Measurements from ENCODE around the gene ADARB1.

The ADARB1 gene

GRCh38 chr21:45192332-45192731 lies 118.0 kb downstream of the ADARB1 start:
- DNase-seq (ENCODE audit: insufficient read length), result no peak
- no peak for FAIRE-seq
- TF ChIP-seq TAF1 (IDR thresholded peaks at IDR 0.05; ENCODE audit: borderline replicate concordance, low read depth, low read length) (no peak), POLR2AphosphoS5 (IDR thresholded peaks at IDR 0.05; ENCODE audit: low read depth, low read length) (no peak), POLR2A (IDR thresholded peaks at IDR 0.05; ENCODE audit: low read depth, low read length) (no peak)

GRCh38 chr21:45196620-45197019 lies 122.2 kb downstream of the ADARB1 start:
- no peak for TF ChIP-seq POLR2A (IDR thresholded peaks at IDR 0.05; ENCODE audit: low read depth, low read length)
- FAIRE-seq, result no peak

DNA sequence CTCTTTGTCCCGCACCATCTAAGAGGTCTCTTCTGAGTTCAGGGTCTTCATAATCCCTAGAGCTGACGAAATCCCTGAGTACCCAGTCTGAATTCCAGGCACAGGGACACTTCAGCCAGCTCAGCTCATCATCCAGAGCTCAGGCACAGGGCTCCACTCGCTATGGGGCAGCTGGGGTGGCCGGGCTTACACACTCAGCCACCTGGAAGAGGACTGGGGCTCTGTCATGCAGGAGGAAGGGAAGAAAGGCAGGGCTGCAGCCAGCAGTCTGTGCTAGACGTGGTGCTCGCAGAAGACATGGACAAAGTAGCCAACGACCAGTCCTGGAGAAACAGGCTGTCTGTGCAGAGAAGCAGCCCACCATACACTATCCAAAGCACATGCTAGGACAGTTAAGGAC lies 124.8 kb downstream of the ADARB1 start:
- TF ChIP-seq TAF1 (IDR thresholded peaks at IDR 0.05; ENCODE audit: borderline replicate concordance, low read depth, low read length) (no peak), POLR2AphosphoS5 (IDR thresholded peaks at IDR 0.05; ENCODE audit: low read depth, low read length) (no peak), POLR2A (IDR thresholded peaks at IDR 0.05; ENCODE audit: low read depth, low read length) (no peak)
- DNase-seq (ENCODE audit: insufficient read length) (no peak), FAIRE-seq (no peak)

More at GRCh38 chr21:45196620-45197019, 122.2 kb downstream of the ADARB1 start:
- DNase-seq (ENCODE audit: insufficient read length), result no peak

GRCh38 chr21:45200031-45200430 lies 125.7 kb downstream of the ADARB1 start:
- DNase-seq (ENCODE audit: insufficient read length), result no peak
- no peak for FAIRE-seq
- TF ChIP-seq POLR2AphosphoS5 (IDR thresholded peaks at IDR 0.05; ENCODE audit: low read depth, low read length), result no peak
- no peak for TF ChIP-seq POLR2A (IDR thresholded peaks at IDR 0.05; ENCODE audit: low read depth, low read length)
- no peak for TF ChIP-seq TAF1 (IDR thresholded peaks at IDR 0.05; ENCODE audit: borderline replicate concordance, low read depth, low read length)

GRCh38 chr21:45200581-45201296 lies 126.4 kb downstream of the ADARB1 start:
- no peak for FAIRE-seq
- no peak for TF ChIP-seq TAF1 (IDR thresholded peaks at IDR 0.05; ENCODE audit: borderline replicate concordance, low read depth, low read length)
- no peak for TF ChIP-seq POLR2A (IDR thresholded peaks at IDR 0.05; ENCODE audit: low read depth, low read length)
- no peak for TF ChIP-seq POLR2AphosphoS5 (IDR thresholded peaks at IDR 0.05; ENCODE audit: low read depth, low read length)
- DNase-seq (ENCODE audit: insufficient read length), result no peak

DNA sequence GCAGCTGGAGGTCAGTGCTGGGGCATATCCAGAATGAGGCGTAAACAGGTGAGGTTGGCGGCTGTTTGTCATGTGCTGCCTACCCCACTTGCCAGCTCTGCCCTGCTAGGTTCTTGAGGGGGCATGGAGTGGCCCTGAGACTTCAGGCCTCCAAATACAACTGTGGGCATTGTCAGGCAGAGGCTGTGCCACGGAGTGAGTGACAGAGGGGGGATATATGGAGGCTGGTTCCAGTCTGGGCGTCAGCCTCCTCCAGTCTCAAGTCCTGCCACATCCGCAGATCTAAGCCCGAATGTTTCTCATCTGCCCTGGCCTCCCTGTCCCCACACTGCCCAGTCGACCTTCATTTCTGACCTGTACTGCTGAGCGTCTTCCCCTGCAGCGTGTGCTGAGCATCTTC lies 128.0 kb downstream of the ADARB1 start:
- FAIRE-seq, result no peak
- TF ChIP-seq POLR2AphosphoS5 (IDR thresholded peaks at IDR 0.05; ENCODE audit: low read depth, low read length), result no peak
- no peak for TF ChIP-seq TAF1 (IDR thresholded peaks at IDR 0.05; ENCODE audit: borderline replicate concordance, low read depth, low read length)
- TF ChIP-seq POLR2A (IDR thresholded peaks at IDR 0.05; ENCODE audit: low read depth, low read length), result no peak

DNA sequence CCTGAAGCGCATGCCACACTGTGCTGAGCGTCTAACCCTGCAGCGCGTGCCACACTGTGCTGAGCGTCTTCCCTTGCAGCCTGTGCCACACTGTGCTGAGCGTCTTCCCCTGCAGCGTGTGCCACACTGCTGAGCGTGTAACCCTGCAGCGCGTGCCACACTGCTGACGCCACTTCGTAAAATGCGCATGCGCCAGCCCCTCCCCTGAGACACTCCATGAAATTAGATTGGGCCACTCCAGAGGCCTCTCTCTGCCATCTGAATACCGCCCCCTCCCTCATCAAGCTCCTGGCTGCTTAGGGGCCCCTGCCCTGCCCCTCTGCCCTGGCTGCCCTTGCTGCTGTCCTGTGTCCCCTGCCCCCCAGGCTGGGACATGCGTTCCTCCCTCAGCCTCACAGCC lies 128.5 kb downstream of the ADARB1 start:
- no peak for DNase-seq (ENCODE audit: insufficient read length)
- FAIRE-seq, result no peak
- TF ChIP-seq TAF1 (IDR thresholded peaks at IDR 0.05; ENCODE audit: borderline replicate concordance, low read depth, low read length), result no peak
- no peak for TF ChIP-seq POLR2A (IDR thresholded peaks at IDR 0.05; ENCODE audit: low read depth, low read length)
- no peak for TF ChIP-seq POLR2AphosphoS5 (IDR thresholded peaks at IDR 0.05; ENCODE audit: low read depth, low read length)

More for the DNA sequence above, 128.0 kb downstream of the ADARB1 start:
- DNase-seq (ENCODE audit: insufficient read length), result no peak

GRCh38 chr21:45203983-45204382 lies 129.6 kb downstream of the ADARB1 start:
- FAIRE-seq (no peak), DNase-seq (ENCODE audit: insufficient read length) (no peak)
- no peak for TF ChIP-seq TAF1 (IDR thresholded peaks at IDR 0.05; ENCODE audit: borderline replicate concordance, low read depth, low read length)
- no peak for TF ChIP-seq POLR2AphosphoS5 (IDR thresholded peaks at IDR 0.05; ENCODE audit: low read depth, low read length)
- TF ChIP-seq POLR2A (IDR thresholded peaks at IDR 0.05; ENCODE audit: low read depth, low read length), result no peak

GRCh38 chr21:45204395-45204794 lies 130.0 kb downstream of the ADARB1 start:
- DNase-seq (ENCODE audit: insufficient read length) (no peak), FAIRE-seq (no peak)
- TF ChIP-seq POLR2A (IDR thresholded peaks at IDR 0.05; ENCODE audit: low read depth, low read length) (no peak), TAF1 (IDR thresholded peaks at IDR 0.05; ENCODE audit: borderline replicate concordance, low read depth, low read length) (no peak), POLR2AphosphoS5 (IDR thresholded peaks at IDR 0.05; ENCODE audit: low read depth, low read length) (no peak)

DNA sequence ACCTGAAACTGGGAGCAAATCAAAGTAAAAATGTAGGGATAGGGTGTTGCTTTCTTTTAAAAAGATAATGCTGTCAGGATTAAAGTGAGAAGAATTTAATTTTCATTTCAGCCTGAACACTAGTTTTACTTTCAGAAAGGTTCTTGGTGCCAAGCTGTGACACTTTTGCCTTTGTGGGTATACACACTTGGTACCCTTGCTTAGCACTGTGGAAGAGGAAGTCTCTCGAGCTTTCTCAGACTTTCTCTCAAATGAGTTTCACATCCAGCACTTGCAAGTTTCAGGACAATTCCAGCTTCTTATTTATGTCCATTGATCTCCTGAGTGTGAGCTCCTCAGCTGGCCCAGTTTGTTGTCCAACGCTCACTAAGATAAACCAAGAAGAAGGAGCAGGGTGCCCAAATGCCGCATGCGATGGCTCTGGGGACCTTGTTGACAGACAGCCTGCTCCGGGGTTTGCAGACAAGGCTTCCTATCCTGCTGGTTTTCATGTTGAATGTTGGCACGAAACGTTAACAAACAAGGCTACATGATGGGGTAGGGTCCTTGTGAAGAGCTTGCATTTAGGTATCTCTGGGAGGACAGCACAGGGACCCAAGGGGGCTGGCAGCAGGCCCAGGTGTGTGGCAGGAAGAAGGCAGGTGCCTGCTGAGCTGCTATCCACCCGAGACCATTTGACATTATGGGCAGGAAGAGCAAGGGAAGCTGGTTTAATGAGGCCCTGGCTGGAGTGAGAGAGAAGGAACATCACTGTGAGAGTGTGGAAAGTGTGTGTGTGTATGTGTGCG lies 133.7 kb downstream of the ADARB1 start:
- no peak for FAIRE-seq
- TF ChIP-seq POLR2A (IDR thresholded peaks at IDR 0.05; ENCODE audit: low read depth, low read length), result no peak
- TF ChIP-seq TAF1 (IDR thresholded peaks at IDR 0.05; ENCODE audit: borderline replicate concordance, low read depth, low read length), result no peak
- TF ChIP-seq POLR2AphosphoS5 (IDR thresholded peaks at IDR 0.05; ENCODE audit: low read depth, low read length), result no peak
- no peak for DNase-seq (ENCODE audit: insufficient read length)

DNA sequence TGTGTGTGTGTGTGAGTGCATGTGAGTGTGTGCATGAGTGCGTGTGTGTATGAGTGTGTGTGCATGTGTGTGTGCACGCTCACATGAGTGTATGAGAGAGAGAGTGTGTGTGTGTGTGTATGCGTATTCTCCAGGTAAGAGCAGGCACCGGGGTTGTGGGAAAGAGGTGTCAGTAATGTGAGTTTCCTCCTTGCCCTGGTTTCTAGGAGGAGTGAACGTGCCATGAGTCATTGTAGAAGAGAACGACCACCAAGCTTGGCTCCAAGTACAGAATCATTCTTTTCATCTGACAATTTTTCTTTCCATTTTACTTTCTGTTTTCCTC lies 134.2 kb downstream of the ADARB1 start:
- DNase-seq (ENCODE audit: insufficient read length) (no peak), FAIRE-seq (no peak)
- TF ChIP-seq POLR2AphosphoS5 (IDR thresholded peaks at IDR 0.05; ENCODE audit: low read depth, low read length) (no peak), TAF1 (IDR thresholded peaks at IDR 0.05; ENCODE audit: borderline replicate concordance, low read depth, low read length) (no peak), POLR2A (IDR thresholded peaks at IDR 0.05; ENCODE audit: low read depth, low read length) (no peak)

DNA sequence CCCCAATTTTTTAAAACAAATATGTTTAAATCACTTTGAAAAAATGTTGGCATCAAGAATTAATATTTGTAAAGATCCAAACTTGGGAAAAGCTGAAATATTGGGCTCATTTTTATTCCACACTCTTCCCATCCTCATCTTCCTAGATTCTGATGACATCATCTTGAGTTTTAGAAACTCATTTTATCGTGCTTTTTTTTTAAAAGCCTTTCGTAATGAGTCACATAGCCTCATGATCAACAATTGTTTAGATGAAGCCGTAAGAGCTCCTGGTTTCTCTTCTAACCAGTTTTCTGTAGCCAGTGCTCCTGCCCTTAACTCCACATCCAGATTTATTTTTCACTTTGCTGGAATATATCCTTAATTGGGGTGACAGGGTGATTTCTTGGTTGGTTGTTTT lies 134.7 kb downstream of the ADARB1 start:
- no peak for DNase-seq (ENCODE audit: insufficient read length)
- TF ChIP-seq POLR2AphosphoS5 (IDR thresholded peaks at IDR 0.05; ENCODE audit: low read depth, low read length), result no peak
- TF ChIP-seq POLR2A (IDR thresholded peaks at IDR 0.05; ENCODE audit: low read depth, low read length), result no peak
- no peak for TF ChIP-seq TAF1 (IDR thresholded peaks at IDR 0.05; ENCODE audit: borderline replicate concordance, low read depth, low read length)
- no peak for FAIRE-seq

Measured in GM12892 (cell line).